Measurements from ENCODE around the gene GJC1. TPM values are rescaled to one million over a fixed set of nuclear protein-coding genes. Genes with fewer than 3 reads are reported as not detected.
A peak's percentile ranks its signal among the peaks of the same experiment; 100 is the strongest.
"Not testable (repeated sequence)": the region's sequence is repeated elsewhere in the genome, so short reads cannot be mapped to it uniquely, and the experiment has no call there.

GJC1 gene
- total RNA-seq, 2 donors from 2014 or later = 1.6 to 2.6 TPM

- Histone ChIP-seq H3K9me3 (no peaks in the 10 kb centered on the region), H3K4me3 (no peak overlapping the region), H3K27ac (no peak overlapping the region), H3K27me3 (peaks cover 0 to 33% of the 10 kb centered on the region in 2 donors), H3K36me3 (replicated peaks in 1 of 2; ENCODE audit: insufficient read depth in 1 of 2, low read depth in 2 of 2) (no peaks in the 10 kb centered on the region), H3K4me1 (peaks cover 16% of the 10 kb centered on the region)
- intact Hi-C loops (cut with DNase I) = no loop called here
- 5 to 38% methylated on average over 6 to 58 of the region's 58 CpGs for WGBS, 2 donors
- no peak for TF ChIP-seq POLR2A (IDR thresholded peaks at IDR 0.05)
- TF ChIP-seq, protein P1, sequence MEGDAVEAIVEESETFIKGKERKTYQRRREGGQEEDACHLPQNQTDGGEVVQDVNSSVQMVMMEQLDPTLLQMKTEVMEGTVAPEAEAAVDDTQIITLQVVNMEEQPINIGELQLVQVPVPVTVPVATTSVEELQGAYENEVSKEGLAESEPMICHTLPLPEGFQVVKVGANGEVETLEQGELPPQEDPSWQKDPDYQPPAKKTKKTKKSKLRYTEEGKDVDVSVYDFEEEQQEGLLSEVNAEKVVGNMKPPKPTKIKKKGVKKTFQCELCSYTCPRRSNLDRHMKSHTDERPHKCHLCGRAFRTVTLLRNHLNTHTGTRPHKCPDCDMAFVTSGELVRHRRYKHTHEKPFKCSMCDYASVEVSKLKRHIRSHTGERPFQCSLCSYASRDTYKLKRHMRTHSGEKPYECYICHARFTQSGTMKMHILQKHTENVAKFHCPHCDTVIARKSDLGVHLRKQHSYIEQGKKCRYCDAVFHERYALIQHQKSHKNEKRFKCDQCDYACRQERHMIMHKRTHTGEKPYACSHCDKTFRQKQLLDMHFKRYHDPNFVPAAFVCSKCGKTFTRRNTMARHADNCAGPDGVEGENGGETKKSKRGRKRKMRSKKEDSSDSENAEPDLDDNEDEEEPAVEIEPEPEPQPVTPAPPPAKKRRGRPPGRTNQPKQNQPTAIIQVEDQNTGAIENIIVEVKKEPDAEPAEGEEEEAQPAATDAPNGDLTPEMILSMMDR (IDR thresholded peaks at IDR 0.05) = no peak
- ATAC-seq (peak; percentile 45), DNase-seq (peak in 2 of 4 donors; percentile 18 to 19)
Observed at GRCh38 chr17:44830359-44831288, 537 bp upstream of the GJC1 start.

- no peaks in the 10 kb centered on the region for H3K36me3 ChIP-seq (replicated peaks in 1 of 2; ENCODE audit: insufficient read depth in 1 of 2, low read depth in 2 of 2)
- peak overlapping the region in 1 of 2 donors; percentile 10 for H3K4me3 ChIP-seq
- DNase-seq = no peak
- peaks cover 0 to 34% of the 10 kb centered on the region in 2 donors for H3K27me3 ChIP-seq
- intact Hi-C loops (cut with DNase I) = no loop called here
- 10 to 18% methylated on average over 21 of the region's 21 CpGs for WGBS, 2 donors
- H3K4me1 ChIP-seq = peaks cover 16% of the 10 kb centered on the region
- no peaks in the 10 kb centered on the region for H3K9me3 ChIP-seq
- TF ChIP-seq, protein P1 (IDR thresholded peaks at IDR 0.05) = no peak
- no peak for TF ChIP-seq POLR2A (IDR thresholded peaks at IDR 0.05)
- no peak overlapping the region for H3K27ac ChIP-seq
- ATAC-seq = no peak
Observed at GRCh38 chr17:44828919-44829522, 1.1 kb downstream of the GJC1 start.

DNA sequence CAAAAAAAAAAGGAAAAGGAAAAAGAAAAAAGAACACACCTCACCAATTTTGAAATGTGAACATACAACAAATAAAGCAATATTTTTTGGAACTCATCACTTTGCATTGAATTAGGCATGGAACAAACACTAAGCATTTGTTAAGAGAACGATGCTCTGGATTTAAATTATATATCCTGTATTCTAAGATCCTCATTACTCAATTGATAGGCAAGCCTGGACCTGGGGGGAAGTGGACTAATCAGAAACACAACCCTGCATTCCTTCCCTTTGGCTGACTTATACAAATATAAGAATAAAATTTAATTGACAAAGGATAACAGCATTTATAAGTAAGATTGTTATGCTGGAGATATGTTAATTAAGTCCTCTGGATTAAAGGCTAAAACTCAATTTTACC, 2.2 kb downstream of the GJC1 start:
- no peaks in the 10 kb centered on the region for H3K36me3 ChIP-seq (replicated peaks in 1 of 2; ENCODE audit: insufficient read depth in 1 of 2, low read depth in 2 of 2)
- ATAC-seq (no peak), DNase-seq (no peak)
- no peaks in the 10 kb centered on the region for H3K9me3 ChIP-seq
- peaks cover 16% of the 10 kb centered on the region for H3K4me1 ChIP-seq
- TF ChIP-seq POLR2A (IDR thresholded peaks at IDR 0.05) = no peak
- TF ChIP-seq, protein P1 (IDR thresholded peaks at IDR 0.05) = no peak
- intact Hi-C loops (cut with DNase I) = no loop called here
- peaks cover 0 to 34% of the 10 kb centered on the region in 2 donors for H3K27me3 ChIP-seq
- H3K27ac ChIP-seq = no peak overlapping the region
- WGBS, 2 donors = 54 to 55% methylated on average over 1 of the region's 1 CpG
- no peak overlapping the region for H3K4me3 ChIP-seq

GRCh38 chr17:44826123-44826790, 3.8 kb downstream of the GJC1 start:
- intact Hi-C loops (cut with DNase I) = no loop called here
- peaks cover 0 to 34% of the 10 kb centered on the region in 2 donors for H3K27me3 ChIP-seq
- TF ChIP-seq POLR2A (IDR thresholded peaks at IDR 0.05) = no peak
- TF ChIP-seq, protein P1 (IDR thresholded peaks at IDR 0.05) = no peak
- H3K4me1 ChIP-seq = peaks cover 16% of the 10 kb centered on the region
- DNase-seq (no peak), ATAC-seq (no peak)
- 76 to 78% methylated on average over 15 of the region's 15 CpGs for WGBS, 2 donors
- H3K9me3 ChIP-seq = no peaks in the 10 kb centered on the region
- no peaks in the 10 kb centered on the region for H3K36me3 ChIP-seq (replicated peaks in 1 of 2; ENCODE audit: insufficient read depth in 1 of 2, low read depth in 2 of 2)
- H3K4me3 ChIP-seq = no peak overlapping the region
- H3K27ac ChIP-seq = no peak overlapping the region

- H3K27ac ChIP-seq; intact Hi-C loops (cut with DNase I); ATAC-seq; H3K9me3 ChIP-seq; DNase-seq; H3K36me3 ChIP-seq (replicated peaks in 1 of 2; ENCODE audit: insufficient read depth in 1 of 2, low read depth in 2 of 2); H3K4me3 ChIP-seq: not testable (repeated sequence)
- WGBS, 2 donors = 83 to 89% methylated on average over 9 of the region's 9 CpGs
- Histone ChIP-seq H3K27me3 (peaks cover 0 to 30% of the 10 kb centered on the region in 2 donors), H3K4me1 (peaks cover 12% of the 10 kb centered on the region)
Observed at GRCh38 chr17:44825236-44825635, 4.9 kb downstream of the GJC1 start.
